NCI-H2029 (cell line): ENCODE measurements around the gene OR4S1.
"Not testable (repeated sequence)": the region's sequence is repeated elsewhere in the genome, so short reads cannot be mapped to it uniquely, and the experiment has no call there.

Experiments
- DNase-seq: peaks from one replicate; lab custom pipeline; 2025; lab: John Stamatoyannopoulos, UW

The OR4S1 gene, protein sequence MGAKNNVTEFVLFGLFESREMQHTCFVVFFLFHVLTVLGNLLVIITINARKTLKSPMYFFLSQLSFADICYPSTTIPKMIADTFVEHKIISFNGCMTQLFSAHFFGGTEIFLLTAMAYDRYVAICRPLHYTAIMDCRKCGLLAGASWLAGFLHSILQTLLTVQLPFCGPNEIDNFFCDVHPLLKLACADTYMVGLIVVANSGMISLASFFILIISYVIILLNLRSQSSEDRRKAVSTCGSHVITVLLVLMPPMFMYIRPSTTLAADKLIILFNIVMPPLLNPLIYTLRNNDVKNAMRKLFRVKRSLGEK

DNA sequence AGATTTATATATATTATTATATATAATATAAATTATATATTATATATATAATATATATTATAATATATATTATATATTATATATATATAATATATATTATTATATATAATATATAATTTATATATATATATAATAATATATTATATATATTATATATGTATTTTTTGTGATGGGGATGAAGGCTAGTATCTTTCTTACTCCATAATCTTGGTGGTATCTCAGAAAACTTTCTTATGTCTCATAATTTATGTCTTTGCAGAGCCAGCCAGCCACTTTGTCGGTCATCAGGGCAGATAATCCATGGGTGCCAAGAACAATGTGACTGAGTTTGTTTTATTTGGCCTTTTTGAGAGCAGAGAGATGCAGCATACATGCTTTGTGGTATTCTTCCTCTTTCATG is at the start of gene OR4S1:
TSS of gene OR4S1 (plus strand) at position 301 of the 400 bp plus-strand sequence. CDS start at position 301, 0 bp downstream.
- DNase-seq, result no peak

DNA sequence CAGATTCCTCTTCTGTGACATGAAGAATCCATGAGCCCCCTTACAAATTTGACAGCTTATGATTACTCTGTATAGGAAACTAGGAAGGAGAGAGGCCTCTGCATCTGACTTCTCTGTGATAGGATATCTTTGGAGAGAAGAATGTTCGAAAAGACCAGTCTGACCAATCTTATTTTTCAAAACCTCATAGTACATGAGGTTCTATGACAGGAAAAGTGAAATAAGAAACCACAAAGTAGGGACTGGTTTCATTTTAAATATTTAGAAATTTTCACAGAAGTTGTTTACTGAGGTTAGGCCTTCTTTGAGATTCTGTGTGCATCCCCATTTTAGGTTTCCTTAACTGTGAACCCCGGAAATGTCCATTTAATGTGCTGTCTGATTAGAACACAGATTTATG is 44.4 kb upstream of the OR4S1 start:
- no peak for DNase-seq

DNA sequence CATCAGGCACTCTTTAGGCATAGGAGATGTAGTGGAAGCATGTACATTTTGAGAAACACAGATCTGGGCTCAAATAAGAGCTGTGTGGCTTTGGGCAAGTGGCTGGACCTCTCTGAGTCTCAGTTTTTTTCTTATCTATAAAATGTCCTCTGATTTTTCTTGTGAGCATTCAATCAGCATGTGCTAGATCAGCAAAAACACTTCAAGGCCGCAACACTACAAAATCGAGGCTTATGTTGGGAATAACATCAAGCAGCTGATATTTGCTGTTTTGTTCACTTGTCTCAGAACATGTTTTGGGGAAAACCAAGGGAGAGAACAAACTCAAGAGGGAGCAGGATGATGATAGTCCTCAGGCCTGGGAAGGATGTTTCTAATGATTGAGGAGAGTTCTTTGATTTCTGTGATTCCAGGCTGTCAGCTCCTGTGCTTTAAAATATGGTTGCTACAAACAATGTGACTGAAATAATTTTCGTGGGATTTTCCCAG is 42.6 kb upstream of the OR4S1 start, which contains the start of gene OR4X1:
TSS of gene OR4X1 (plus strand) at position 439 of the 489 bp plus-strand sequence. CDS start at position 439, 0 bp downstream.
- no peak for DNase-seq

DNA sequence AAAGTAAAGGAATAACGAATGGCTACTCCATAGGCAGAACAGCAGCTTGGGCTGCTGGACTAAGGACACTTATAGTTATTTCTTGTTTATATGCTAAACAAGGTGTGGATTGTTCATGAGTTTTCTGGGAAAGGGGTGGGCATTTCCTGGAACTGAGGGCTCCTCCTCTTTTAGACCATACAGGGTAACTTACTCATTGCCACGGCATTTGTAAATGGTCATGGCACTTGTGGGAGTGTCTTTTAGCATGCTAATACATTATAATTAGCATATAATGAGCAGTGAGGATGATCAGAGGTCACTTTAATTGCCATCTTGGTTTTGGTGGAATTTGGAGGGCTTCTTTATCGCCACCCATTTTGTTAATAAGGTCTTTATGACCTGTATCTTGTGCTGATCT is 35.4 kb upstream of the OR4S1 start:
- DNase-seq, result no peak

DNA sequence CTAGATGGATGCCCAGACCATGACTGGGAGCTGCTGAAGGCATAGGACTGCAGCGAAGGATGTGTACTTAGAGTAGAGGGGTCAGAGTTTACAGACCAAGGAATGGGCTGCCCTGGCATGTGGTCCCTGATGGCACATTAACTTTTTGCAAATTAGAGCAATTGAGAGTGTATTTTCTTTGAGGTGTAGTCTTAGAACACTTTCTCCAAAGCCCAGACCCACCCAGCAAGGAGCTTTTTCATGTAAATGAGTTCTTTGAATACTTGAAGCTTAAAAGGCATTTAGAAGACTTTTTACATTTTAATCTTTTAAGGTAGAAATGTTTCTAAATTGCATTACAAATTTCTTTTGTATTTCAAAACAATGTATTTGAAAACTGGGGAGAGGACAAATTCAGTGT is 33.4 kb upstream of the OR4S1 start:
- DNase-seq, result no peak

DNA sequence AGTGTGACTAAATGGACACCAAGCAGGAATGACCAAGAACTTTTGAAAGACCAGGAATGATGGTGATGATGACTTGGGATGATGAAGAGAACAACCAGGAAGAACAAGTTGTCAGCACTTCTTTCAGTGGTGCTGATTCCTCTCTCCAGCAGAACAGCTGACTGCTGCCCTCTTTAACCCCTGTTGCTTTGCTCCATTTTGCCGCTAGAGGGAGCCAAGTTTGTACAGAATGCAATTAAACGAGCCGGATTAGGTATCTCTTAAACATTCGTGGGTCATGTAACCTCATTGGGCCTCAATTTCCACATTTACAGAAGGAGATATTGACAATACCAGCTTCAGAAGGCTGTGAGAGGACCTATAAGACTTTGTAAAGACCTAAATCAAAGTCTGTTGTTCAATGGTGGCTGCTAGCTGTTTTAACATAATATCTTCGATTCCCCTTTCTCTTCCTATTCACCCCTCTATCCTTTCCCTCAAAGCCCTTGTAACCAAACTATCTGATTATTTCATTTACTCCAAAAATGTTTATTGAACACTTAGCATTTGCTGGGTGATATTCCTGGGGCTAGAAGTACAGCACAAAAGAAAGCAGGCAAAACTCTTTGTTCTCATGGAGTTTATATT is 1.9 kb downstream of the OR4S1 start:
- peak; percentile 27 for DNase-seq

DNA sequence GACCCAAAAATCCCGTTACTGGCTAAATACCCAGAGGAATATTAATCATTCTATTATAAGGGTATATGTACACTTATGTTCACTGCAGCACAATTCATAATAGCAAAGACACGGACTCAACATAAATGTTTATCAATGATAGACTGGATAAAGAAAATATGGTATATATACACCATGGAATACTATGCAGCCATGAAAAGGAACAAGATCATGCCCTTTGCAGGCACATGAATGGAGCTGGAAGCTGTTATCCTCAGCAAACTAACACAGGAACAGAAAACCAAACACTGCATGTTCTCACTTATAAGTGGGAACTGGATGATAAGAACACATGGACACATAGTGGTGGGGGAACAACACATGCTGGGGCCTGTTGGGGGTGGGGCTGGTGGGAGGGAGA is 7.6 kb downstream of the OR4S1 start:
- not testable (repeated sequence) for DNase-seq

DNA sequence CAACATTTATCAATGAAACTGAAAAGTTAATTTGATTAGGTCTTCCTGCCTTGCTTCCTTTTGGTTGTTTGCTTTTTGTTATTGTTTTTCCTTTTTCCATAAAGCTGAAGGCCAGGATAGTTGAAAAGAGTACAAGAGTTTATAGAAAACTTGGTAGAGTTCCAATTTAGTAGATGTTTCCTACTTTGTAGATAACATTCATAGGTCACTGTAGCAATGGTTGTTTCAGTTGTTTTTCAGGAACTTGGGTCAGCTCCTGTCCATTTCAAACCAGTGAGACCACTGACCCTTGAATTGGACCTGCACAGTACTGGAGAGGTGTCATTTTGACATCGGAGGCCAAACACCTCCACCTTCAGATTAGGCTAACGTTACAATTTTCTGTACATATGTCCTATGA is 13.8 kb downstream of the OR4S1 start:
- DNase-seq, result not testable (repeated sequence)

DNA sequence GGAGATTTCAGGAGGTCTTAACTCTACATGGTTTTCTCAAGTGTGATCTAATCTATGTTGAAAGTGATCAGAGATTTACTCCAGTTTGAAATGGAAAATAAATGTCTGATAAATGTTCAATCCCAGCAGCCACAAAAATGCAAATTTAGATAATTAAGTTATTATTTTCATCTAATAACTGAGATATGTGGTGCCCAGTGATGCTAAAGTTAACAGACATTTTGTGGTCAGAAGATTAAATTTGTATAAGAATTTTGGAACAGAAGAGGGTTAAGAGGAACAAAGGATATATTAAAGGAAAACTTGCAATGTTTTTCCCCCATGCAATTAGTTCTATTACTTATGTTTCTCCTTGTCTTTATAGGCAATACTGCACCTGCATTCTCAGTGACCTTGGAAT is 18.6 kb downstream of the OR4S1 start, which contains the start of gene OR4C3:
TSS of gene OR4C3 (plus strand) at position 301 of the 400 bp plus-strand sequence. CDS start 102 bp downstream, outside the sequence.
- not testable (repeated sequence) for DNase-seq

DNA sequence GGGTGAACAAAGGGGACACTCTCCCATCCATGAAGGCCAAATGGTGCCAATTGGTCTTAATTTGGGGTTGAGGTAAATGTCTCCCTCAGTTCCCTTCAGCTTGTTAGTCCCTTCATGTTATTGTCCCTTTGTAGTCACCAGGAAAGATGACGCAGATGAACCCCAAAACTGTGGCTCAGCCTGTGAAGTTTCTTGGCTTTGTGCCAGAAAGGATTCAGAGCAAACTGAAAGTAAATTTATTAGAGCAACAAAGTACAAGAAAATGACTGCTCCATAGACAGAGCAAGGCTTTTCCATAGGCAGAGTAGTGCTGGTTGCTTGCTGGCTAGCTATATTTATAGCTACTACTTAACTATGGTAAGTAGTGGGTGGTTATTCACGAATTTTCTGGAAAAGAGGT is 35.4 kb downstream of the OR4S1 start:
- no peak for DNase-seq

DNA sequence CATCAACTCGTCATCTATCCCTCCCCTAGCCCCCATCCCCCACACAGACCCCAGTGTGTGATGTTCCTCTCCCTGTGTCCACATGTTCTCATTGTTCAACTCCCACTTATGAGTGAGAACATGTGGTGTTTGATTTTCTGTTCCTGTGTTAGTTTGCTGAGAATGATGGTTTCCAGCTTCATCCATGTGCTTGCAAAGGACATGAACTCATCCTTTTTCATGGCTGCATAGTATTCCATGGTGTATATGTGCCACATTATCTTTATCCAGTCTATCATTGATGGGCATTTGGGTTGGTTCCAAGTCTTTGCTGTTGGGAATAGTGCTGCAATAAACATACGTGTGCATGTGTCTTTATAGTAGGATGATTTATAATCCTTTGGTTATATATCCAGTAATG is 36.5 kb downstream of the OR4S1 start:
- not testable (repeated sequence) for DNase-seq

DNA sequence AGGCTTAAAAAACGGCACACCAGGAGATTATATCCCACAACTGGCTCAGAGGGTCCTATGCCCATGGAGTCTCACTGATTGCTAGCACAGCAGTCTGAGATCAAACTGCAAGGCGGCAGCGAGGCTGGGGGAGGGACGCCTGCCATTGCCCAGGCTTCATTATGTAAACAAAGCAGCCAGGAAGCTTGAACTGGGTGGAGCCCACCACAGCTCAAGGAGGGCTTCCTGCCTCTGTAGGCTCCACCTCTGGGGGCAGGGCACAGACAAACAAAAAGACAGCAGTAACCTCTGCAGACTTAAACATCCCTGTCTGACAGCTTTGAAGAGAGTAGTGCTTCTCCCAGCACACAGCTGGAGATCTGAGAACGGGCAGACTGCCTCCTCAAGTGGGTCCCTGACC is 40.3 kb downstream of the OR4S1 start:
- not testable (repeated sequence) for DNase-seq

DNA sequence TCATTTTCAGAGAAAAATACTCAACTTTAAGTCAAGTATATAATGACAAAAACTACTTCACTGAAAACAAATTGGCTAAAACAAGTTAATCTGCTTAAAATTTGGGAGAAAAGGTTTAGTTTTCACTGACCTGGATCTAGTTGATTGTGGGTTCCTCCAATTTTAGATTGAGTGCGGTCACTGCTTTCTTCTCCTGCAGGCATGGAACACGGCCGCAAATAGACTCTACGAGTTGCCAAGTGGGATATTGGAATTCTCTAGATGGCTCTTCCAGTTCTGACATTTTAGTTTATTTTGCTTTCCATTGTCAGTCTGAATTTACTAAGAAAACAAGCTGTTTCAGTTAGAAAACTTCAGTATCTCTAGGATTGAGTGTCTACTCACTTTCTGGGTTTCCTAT is 48.0 kb downstream of the OR4S1 start:
- DNase-seq, result no peak

DNA sequence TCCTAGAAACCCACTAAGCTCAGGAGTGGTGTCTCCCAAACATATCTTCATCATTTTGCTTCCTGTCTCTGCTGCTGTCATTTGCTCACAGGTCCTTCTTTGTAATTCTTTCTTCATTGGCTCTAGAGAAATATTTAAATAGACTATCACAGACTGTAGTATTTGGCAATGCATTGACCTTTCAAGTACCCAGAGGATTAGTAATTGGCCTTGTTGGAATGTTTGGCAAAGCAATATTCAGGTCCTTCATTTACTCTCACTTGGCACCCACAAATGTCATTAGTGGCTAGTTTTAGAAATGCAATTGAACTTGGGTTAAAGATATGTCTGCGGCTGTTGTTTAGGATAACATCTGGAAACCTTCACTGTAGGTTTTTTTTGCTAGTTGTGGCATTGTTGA is 48.7 kb downstream of the OR4S1 start:
- no peak for DNase-seq
